ENCODE results near the gene STK32A. TPM values are rescaled to one million over a fixed set of nuclear protein-coding genes. Genes with fewer than 3 reads are reported as not detected.

Gene STK32A
- total and polyA plus RNA-seq, 4 donors = 0.03 to 0.17 (median 0.09) TPM

DNA sequence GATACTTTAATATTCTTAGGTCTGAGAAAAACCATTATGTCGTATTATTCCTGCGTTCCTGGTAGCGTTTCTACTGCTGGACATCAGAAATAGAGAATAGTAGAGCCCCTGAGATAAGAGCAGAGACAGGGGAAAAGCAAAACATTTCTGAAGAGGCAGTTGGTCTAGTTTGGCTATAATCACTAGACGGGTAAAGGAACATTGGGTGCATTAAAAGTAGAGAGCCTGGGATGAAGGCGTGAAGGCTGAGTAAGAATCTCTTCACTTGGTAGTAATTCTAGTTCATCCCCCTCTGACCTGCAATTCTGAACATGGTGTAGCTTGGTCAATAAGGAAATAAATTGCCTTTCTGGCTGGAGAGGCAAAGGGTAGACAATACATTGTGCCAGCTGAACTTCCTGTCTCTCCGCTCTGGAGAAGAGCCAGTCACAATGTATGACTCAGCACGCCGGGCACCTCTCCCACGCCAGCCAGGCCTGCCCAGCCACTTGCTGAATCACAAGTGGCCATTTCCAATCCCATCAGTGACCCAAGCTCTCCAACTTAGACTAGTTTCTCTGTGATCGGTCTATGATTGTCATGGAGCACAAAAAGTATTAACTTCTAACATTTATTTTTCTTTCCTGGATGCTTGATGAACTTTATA, 75.4 kb downstream of the STK32A start:
- WGBS = 76% methylated on average over 10 of the region's 10 CpGs

More for the DNA sequence above, 75.4 kb downstream of the STK32A start:
- Histone ChIP-seq H3K4me1 (ENCODE audit: control insufficient read depth in 4 of 4, insufficient read depth in 4 of 4, low read length in 3 of 4) (no peaks in the 10 kb centered on the region), H3K4me3 (ENCODE audit: low read depth in 1 of 3, low read length in 3 of 3) (no peak overlapping the region), H3K9ac (ENCODE audit: low read depth in 1 of 2, low read length in 2 of 2) (no peak overlapping the region), H3K9me3 (ENCODE audit: control insufficient read depth in 4 of 4, low read length in 3 of 4) (peaks cover 0 to 1% (median 0%) of the 10 kb centered on the region in 4 donors), H3K27me3 (ENCODE audit: control insufficient read depth in 4 of 4, insufficient read depth in 4 of 4, low read length in 3 of 4) (no peaks in the 10 kb centered on the region), H3K27ac (ENCODE audit: low read depth in 1 of 2, low read length in 2 of 2) (no peak overlapping the region), H3K36me3 (ENCODE audit: control insufficient read depth in 4 of 4, insufficient read depth in 3 of 4, low read depth in 1 of 4, low read length in 3 of 4) (no peaks in the 10 kb centered on the region)
- DNase-seq (ENCODE audit: low spot score) = no peak
- TF ChIP-seq, protein P1, sequence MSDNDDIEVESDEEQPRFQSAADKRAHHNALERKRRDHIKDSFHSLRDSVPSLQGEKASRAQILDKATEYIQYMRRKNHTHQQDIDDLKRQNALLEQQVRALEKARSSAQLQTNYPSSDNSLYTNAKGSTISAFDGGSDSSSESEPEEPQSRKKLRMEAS (IDR thresholded peaks at IDR 0.05) = no peak
- TF ChIP-seq TAF1 (conservative IDR thresholded peaks at IDR 0.05) (no peak), RXRA (IDR thresholded peaks at IDR 0.05) (no peak), EGR1 (IDR thresholded peaks at IDR 0.05; ENCODE audit: low read depth in 2 of 2) (no peak), SP1 (IDR thresholded peaks at IDR 0.05) (no peak), HNF4A (conservative IDR thresholded peaks at IDR 0.05) (no peak), GABPA (IDR thresholded peaks at IDR 0.05 in 1 of 2, conservative IDR thresholded peaks at IDR 0.05 in 1 of 2) (no peak), FOXA1 (IDR thresholded peaks at IDR 0.05) (no peak), YY1 (IDR thresholded peaks at IDR 0.05) (no peak), RAD21 (IDR thresholded peaks at IDR 0.05) (no peak), FOXA2 (IDR thresholded peaks at IDR 0.05) (no peak), JUND (IDR thresholded peaks at IDR 0.05) (no peak), NR2F2 (IDR thresholded peaks at IDR 0.05) (no peak), HNF4G (IDR thresholded peaks at IDR 0.05) (no peak)
- TF ChIP-seq, protein P2, sequence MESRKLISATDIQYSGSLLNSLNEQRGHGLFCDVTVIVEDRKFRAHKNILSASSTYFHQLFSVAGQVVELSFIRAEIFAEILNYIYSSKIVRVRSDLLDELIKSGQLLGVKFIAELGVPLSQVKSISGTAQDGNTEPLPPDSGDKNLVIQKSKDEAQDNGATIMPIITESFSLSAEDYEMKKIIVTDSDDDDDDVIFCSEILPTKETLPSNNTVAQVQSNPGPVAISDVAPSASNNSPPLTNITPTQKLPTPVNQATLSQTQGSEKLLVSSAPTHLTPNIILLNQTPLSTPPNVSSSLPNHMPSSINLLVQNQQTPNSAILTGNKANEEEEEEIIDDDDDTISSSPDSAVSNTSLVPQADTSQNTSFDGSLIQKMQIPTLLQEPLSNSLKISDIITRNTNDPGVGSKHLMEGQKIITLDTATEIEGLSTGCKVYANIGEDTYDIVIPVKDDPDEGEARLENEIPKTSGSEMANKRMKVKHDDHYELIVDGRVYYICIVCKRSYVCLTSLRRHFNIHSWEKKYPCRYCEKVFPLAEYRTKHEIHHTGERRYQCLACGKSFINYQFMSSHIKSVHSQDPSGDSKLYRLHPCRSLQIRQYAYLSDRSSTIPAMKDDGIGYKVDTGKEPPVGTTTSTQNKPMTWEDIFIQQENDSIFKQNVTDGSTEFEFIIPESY (IDR thresholded peaks at IDR 0.05) = no peak
- TF ChIP-seq, protein P3, sequence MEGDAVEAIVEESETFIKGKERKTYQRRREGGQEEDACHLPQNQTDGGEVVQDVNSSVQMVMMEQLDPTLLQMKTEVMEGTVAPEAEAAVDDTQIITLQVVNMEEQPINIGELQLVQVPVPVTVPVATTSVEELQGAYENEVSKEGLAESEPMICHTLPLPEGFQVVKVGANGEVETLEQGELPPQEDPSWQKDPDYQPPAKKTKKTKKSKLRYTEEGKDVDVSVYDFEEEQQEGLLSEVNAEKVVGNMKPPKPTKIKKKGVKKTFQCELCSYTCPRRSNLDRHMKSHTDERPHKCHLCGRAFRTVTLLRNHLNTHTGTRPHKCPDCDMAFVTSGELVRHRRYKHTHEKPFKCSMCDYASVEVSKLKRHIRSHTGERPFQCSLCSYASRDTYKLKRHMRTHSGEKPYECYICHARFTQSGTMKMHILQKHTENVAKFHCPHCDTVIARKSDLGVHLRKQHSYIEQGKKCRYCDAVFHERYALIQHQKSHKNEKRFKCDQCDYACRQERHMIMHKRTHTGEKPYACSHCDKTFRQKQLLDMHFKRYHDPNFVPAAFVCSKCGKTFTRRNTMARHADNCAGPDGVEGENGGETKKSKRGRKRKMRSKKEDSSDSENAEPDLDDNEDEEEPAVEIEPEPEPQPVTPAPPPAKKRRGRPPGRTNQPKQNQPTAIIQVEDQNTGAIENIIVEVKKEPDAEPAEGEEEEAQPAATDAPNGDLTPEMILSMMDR (IDR thresholded peaks at IDR 0.05; ENCODE audit: low read depth, low read length, missing input control) = no peak
- TF ChIP-seq, protein P4, sequence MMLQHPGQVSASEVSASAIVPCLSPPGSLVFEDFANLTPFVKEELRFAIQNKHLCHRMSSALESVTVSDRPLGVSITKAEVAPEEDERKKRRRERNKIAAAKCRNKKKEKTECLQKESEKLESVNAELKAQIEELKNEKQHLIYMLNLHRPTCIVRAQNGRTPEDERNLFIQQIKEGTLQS (IDR thresholded peaks at IDR 0.05) = no peak
- TF ChIP-seq, protein P5, sequence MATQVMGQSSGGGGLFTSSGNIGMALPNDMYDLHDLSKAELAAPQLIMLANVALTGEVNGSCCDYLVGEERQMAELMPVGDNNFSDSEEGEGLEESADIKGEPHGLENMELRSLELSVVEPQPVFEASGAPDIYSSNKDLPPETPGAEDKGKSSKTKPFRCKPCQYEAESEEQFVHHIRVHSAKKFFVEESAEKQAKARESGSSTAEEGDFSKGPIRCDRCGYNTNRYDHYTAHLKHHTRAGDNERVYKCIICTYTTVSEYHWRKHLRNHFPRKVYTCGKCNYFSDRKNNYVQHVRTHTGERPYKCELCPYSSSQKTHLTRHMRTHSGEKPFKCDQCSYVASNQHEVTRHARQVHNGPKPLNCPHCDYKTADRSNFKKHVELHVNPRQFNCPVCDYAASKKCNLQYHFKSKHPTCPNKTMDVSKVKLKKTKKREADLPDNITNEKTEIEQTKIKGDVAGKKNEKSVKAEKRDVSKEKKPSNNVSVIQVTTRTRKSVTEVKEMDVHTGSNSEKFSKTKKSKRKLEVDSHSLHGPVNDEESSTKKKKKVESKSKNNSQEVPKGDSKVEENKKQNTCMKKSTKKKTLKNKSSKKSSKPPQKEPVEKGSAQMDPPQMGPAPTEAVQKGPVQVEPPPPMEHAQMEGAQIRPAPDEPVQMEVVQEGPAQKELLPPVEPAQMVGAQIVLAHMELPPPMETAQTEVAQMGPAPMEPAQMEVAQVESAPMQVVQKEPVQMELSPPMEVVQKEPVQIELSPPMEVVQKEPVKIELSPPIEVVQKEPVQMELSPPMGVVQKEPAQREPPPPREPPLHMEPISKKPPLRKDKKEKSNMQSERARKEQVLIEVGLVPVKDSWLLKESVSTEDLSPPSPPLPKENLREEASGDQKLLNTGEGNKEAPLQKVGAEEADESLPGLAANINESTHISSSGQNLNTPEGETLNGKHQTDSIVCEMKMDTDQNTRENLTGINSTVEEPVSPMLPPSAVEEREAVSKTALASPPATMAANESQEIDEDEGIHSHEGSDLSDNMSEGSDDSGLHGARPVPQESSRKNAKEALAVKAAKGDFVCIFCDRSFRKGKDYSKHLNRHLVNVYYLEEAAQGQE (IDR thresholded peaks at IDR 0.05) = no peak

Measured in liver (tissue), 9 donors.